ENCODE data around the gene KIAA1328. TPM values are rescaled to one million over a fixed set of nuclear protein-coding genes. Genes with fewer than 3 reads are reported as not detected.

KIAA1328 gene
- total and polyA plus RNA-seq, 9 of the 15 experiments (the other 6 are each of a cell fraction or from before 2014, with no cell fraction given): 4.0 to 8.6 (median 7.4) TPM

GRCh38 chr18:37170984-37171383 lies 342.1 kb downstream of the KIAA1328 start:
- no peak overlapping the region for H3K4me2 ChIP-seq (ENCODE audit: insufficient read depth, low read length)
- H3K9me1 ChIP-seq (ENCODE audit: control insufficient read depth, insufficient read depth, low read length): no peaks in the 10 kb centered on the region
- BruUV-seq (replicated peaks): no TSS peak
- H3K79me2 ChIP-seq (ENCODE audit: control insufficient read depth, insufficient read depth, low read length): no peaks in the 10 kb centered on the region
- H3K9ac ChIP-seq (ENCODE audit: insufficient read depth in 1 of 2, low read depth in 2 of 2, low read length in 2 of 2): no peak overlapping the region
- no peaks in the 10 kb centered on the region for H4K20me1 ChIP-seq (replicated peaks; ENCODE audit: control insufficient read depth, insufficient read depth, low read length)
- DNase-seq (ENCODE audit: extremely low read depth in 1 of 4, low spot score in 3 of 4): no peak
- TF ChIP-seq MTF1 (CRISPR knock-in tag; IDR thresholded peaks at IDR 0.05; ENCODE audit: borderline replicate concordance) (no peak), KDM2B (CRISPR knock-in tag; IDR thresholded peaks at IDR 0.05) (no peak)
- POLR2A ChIA-PET: interaction anchor here (0.8 to 1.0 kb wide), 2 partner anchors 15 to 17 kb away, joined by 3 to 4 read pairs; no protein-coding TSS in a partner anchor
- H3K9me3 ChIP-seq (replicated peaks; ENCODE audit: control insufficient read depth, insufficient read depth, low read depth, low read length): no peaks in the 10 kb centered on the region
- in situ Hi-C loops (cut with MboI) (no loop called here), intact Hi-C loops (cut with micrococcal nuclease) (no loop called here)
- FAIRE-seq: no peak
- no peaks in the 10 kb centered on the region for H3K4me1 ChIP-seq (replicated peaks in 1 of 2; ENCODE audit: control insufficient read depth in 2 of 2, insufficient read depth in 2 of 2, low read length in 2 of 2)
- H3K36me3 ChIP-seq (ENCODE audit: control insufficient read depth, insufficient read depth, low read length): no peaks in the 10 kb centered on the region
- CTCF ChIA-PET (ENCODE audit: low intra/inter-chr PET ratio): no interaction called here
- H3K27me3 ChIP-seq (ENCODE audit: control insufficient read depth in 2 of 2, insufficient read depth in 2 of 2, low read length in 2 of 2): no peaks in the 10 kb centered on the region
- no peak overlapping the region for H3K4me3 ChIP-seq
- ATAC-seq: no peak
- H3K27ac ChIP-seq (ENCODE audit: extremely low read depth, low read depth, low read length): no peak overlapping the region
- no peak overlapping the region for H2AFZ ChIP-seq (ENCODE audit: low read depth, low read length)

- Histone ChIP-seq H3K36me3 (ENCODE audit: control insufficient read depth, insufficient read depth, low read length) (no peaks in the 10 kb centered on the region), H4K20me1 (replicated peaks; ENCODE audit: control insufficient read depth, insufficient read depth, low read length) (no peaks in the 10 kb centered on the region), H3K79me2 (ENCODE audit: control insufficient read depth, insufficient read depth, low read length) (no peaks in the 10 kb centered on the region), H3K9ac (ENCODE audit: insufficient read depth in 1 of 2, low read depth in 2 of 2, low read length in 2 of 2) (no peak overlapping the region), H3K4me1 (replicated peaks in 1 of 2; ENCODE audit: control insufficient read depth in 2 of 2, insufficient read depth in 2 of 2, low read length in 2 of 2) (no peaks in the 10 kb centered on the region), H3K27me3 (ENCODE audit: control insufficient read depth in 2 of 2, insufficient read depth in 2 of 2, low read length in 2 of 2) (no peaks in the 10 kb centered on the region), H3K27ac (ENCODE audit: extremely low read depth, low read depth, low read length) (no peak overlapping the region), H2AFZ (ENCODE audit: low read depth, low read length) (no peak overlapping the region), H3K9me3 (replicated peaks; ENCODE audit: control insufficient read depth, insufficient read depth, low read depth, low read length) (no peaks in the 10 kb centered on the region), H3K4me3 (no peak overlapping the region), H3K9me1 (ENCODE audit: control insufficient read depth, insufficient read depth, low read length) (no peaks in the 10 kb centered on the region), H3K4me2 (ENCODE audit: insufficient read depth, low read length) (no peak overlapping the region)
- no peak for ATAC-seq
- ChIA-PET CTCF (ENCODE audit: low intra/inter-chr PET ratio) (no interaction called here), POLR2A (no interaction called here)
- 2% methylated on average over 2 of the region's 2 CpGs for WGBS (ENCODE audit: insufficient coverage, low coverage, missing lambda C conversion rate)
- FAIRE-seq: no peak
- no peak for DNase-seq (ENCODE audit: extremely low read depth in 1 of 4, low spot score in 3 of 4)
- intact Hi-C loops (cut with micrococcal nuclease): no loop called here
- in situ Hi-C loops (cut with MboI): no loop called here
- no TSS peak for BruUV-seq (replicated peaks)
- TF ChIP-seq U2AF2 (optimal IDR thresholded peaks at IDR 0.05; ENCODE audit: low read depth, low read length) (no peak), GATAD2A (IDR thresholded peaks at IDR 0.05) (no peak), GABPB2 (CRISPR knock-in tag; conservative IDR thresholded peaks at IDR 0.05) (no peak), USF1 (CRISPR knock-in tag; IDR thresholded peaks at IDR 0.05) (no peak), TGIF2 (CRISPR knock-in tag; IDR thresholded peaks at IDR 0.05) (no peak), ZBTB43 (CRISPR knock-in tag; IDR thresholded peaks at IDR 0.05) (no peak), KLF13 (tag; IDR thresholded peaks at IDR 0.05; ENCODE audit: borderline replicate concordance, low read depth) (no peak), ZNF398 (CRISPR knock-in tag; IDR thresholded peaks at IDR 0.05) (no peak), CHD1 (IDR thresholded peaks at IDR 0.05; ENCODE audit: low read length) (no peak), TCF3 (CRISPR knock-in tag; IDR thresholded peaks at IDR 0.05) (no peak)
These were observed 344.5 kb downstream of the KIAA1328 start for GRCh38 chr18:37173384-37173783.

Data from K562 (cell line).